Mesenchymal stem cell (in vitro differentiated cells and primary cell): Measurements from ENCODE around the gene ZMYND11.

Experiments
- DNase-seq: peaks from one replicate; pipeline ENCODE4 v3.0.0-alpha.2; 2013
- H2AFZ ChIP-seq: one replicate; pipeline ENCODE4 v1.6.1; 2013; ENCODE audit warnings: low read depth, mild to moderate bottlenecking, control low read depth, inconsistent platforms, low read length, moderate library complexity
- H2AK5ac ChIP-seq: 2 replicates; pipeline ENCODE4 v1.6.1; 2013; ENCODE audit warnings: low read length, moderate library complexity, mild to moderate bottlenecking, inconsistent platforms; ENCODE audit not compliant: severe bottlenecking
- H2BK120ac ChIP-seq: one replicate; pipeline ENCODE4 v1.6.1; 2013; ENCODE audit warnings: low read depth, mild to moderate bottlenecking, inconsistent platforms, low read length, moderate library complexity
- H2BK12ac ChIP-seq, 2 experiments: one replicate each; pipeline ENCODE4 v1.6.1; 2013; ENCODE audit warnings: inconsistent platforms in 2 of 2, low read length in 2 of 2, mild to moderate bottlenecking in 2 of 2, moderate library complexity in 2 of 2, control low read depth in 1 of 2
- H2BK15ac ChIP-seq: one replicate; pipeline ENCODE4 v1.6.1; 2013; ENCODE audit warnings: mild to moderate bottlenecking, low read depth, inconsistent platforms; ENCODE audit not compliant: poor library complexity, severe bottlenecking
- H2BK5ac ChIP-seq: 2 replicates; pipeline ENCODE4 v1.6.1; 2013; ENCODE audit warnings: low read depth, mild to moderate bottlenecking, low read length, control low read depth, inconsistent platforms; ENCODE audit not compliant: poor library complexity, severe bottlenecking
- H3K14ac ChIP-seq, 2 experiments: one replicate each; pipeline ENCODE4 v1.6.1; 2013; ENCODE audit warnings: inconsistent platforms in 2 of 2, low read length in 2 of 2, control low read depth in 1 of 2, mild to moderate bottlenecking in 1 of 2, moderate library complexity in 1 of 2
- H3K18ac ChIP-seq, 2 experiments: one replicate each; pipeline ENCODE4 v1.6.1; 2013; ENCODE audit warnings: inconsistent platforms in 2 of 2, low read length in 2 of 2, control low read depth in 1 of 2, low read depth in 1 of 2, mild to moderate bottlenecking in 1 of 2
- H3K23ac ChIP-seq, 2 experiments: one replicate each; pipeline ENCODE4 v1.6.1; 2013; ENCODE audit warnings: inconsistent platforms in 2 of 2, low read length in 2 of 2, mild to moderate bottlenecking in 2 of 2, moderate library complexity in 2 of 2, control low read depth in 1 of 2
- H3K27ac ChIP-seq: 2 replicates; pipeline ENCODE4 v1.5.1; 2013; ENCODE audit warnings: mild to moderate bottlenecking, moderate library complexity, low read length, control low read depth, inconsistent platforms; ENCODE audit not compliant: poor library complexity, severe bottlenecking
- H3K27me3 ChIP-seq, 2 experiments: 2 replicates each; pipeline versions ENCODE4 v1.6.1 to v1.7.0; 2013; ENCODE audit warnings: low read length in 2 of 2, mild to moderate bottlenecking in 2 of 2, moderate library complexity in 2 of 2, control low read depth in 1 of 2, inconsistent platforms in 1 of 2; ENCODE audit not compliant: control insufficient read depth in 1 of 2, insufficient read depth in 1 of 2
- H3K36me3 ChIP-seq, 2 experiments: 2 replicates each; pipeline versions ENCODE4 v1.6.1 to v1.7.0; 2013; ENCODE audit warnings: low read length in 2 of 2, control low read depth in 1 of 2, inconsistent platforms in 1 of 2, low read depth in 1 of 2, mild to moderate bottlenecking in 1 of 2; ENCODE audit not compliant: insufficient read depth in 2 of 2, control insufficient read depth in 1 of 2
- H3K4ac ChIP-seq, 2 experiments: one replicate each; pipeline ENCODE4 v1.6.1; 2013; ENCODE audit warnings: inconsistent platforms in 2 of 2, low read length in 2 of 2, mild to moderate bottlenecking in 2 of 2, moderate library complexity in 2 of 2, control low read depth in 1 of 2, low read depth in 1 of 2
- H3K4me1 ChIP-seq: 2 replicates; pipeline ENCODE4 v1.6.1; 2013; ENCODE audit warnings: low read depth, low read length, control low read depth; ENCODE audit not compliant: control insufficient read depth, insufficient read depth
- H3K4me2 ChIP-seq: 2 replicates; pipeline ENCODE4 v1.6.1; 2013; ENCODE audit warnings: low read length, mild to moderate bottlenecking, inconsistent platforms; ENCODE audit not compliant: poor library complexity, severe bottlenecking
- H3K4me3 ChIP-seq, 2 experiments: 2 replicates each; pipeline versions ENCODE4 v1.5.1 to v1.7.0; 2013; ENCODE audit warnings: low read length in 2 of 2, mild to moderate bottlenecking in 2 of 2, control low read depth in 1 of 2, low read depth in 1 of 2; ENCODE audit not compliant: insufficient read depth in 1 of 2
- H3K79me1 ChIP-seq: replicated peaks from 2 replicates; pipeline ENCODE4 v1.6.1; 2013; ENCODE audit warnings: mild to moderate bottlenecking, control low read depth, low read length, inconsistent platforms; ENCODE audit not compliant: poor library complexity, severe bottlenecking
- H3K9ac ChIP-seq: 2 replicates; pipeline ENCODE4 v1.7.0; 2013; ENCODE audit warnings: mild to moderate bottlenecking, low read length, moderate library complexity
- H3K9me3 ChIP-seq: 2 replicates; pipeline ENCODE4 v1.7.0; 2013; ENCODE audit warnings: mild to moderate bottlenecking, low read length; ENCODE audit not compliant: control insufficient read depth
- H4K8ac ChIP-seq: one replicate; pipeline ENCODE4 v1.6.1; 2013; ENCODE audit warnings: inconsistent platforms, mild to moderate bottlenecking, low read length, moderate library complexity
- H4K91ac ChIP-seq: one replicate; pipeline ENCODE4 v1.6.1; 2013; ENCODE audit warnings: mild to moderate bottlenecking, low read length, inconsistent platforms
- WGBS: methylation state at CpG from one replicate; pipeline ENCODE4 v1.1.7; 2013; ENCODE audit warnings: mixed read lengths; 5-methylcytosine and 5-hydroxymethylcytosine counted together

The ZMYND11 gene

GRCh38 chr10:244227-244626 is 109.0 kb downstream of the ZMYND11 start:
- no peak overlapping the region for H3K4ac ChIP-seq
- no peaks in the 10 kb centered on the region for H3K27me3 ChIP-seq
- H3K18ac ChIP-seq, result no peak overlapping the region
- H3K23ac ChIP-seq, result no peak overlapping the region
- H3K14ac ChIP-seq, result no peak overlapping the region
- WGBS, result 90% methylated on average over 7 of the region's 7 CpGs
- no peak overlapping the region for H3K4me3 ChIP-seq
- DNase-seq, result no peak
- H3K36me3 ChIP-seq, result peaks cover 24 to 84% of the 10 kb centered on the region in 2 experiments
- H3K4me2 ChIP-seq, result no peak overlapping the region
- H3K4me1 ChIP-seq, result no peaks in the 10 kb centered on the region
- H2BK120ac ChIP-seq, result no peak overlapping the region
- no peak overlapping the region for H3K27ac ChIP-seq
- H3K79me1 ChIP-seq, result peaks cover 8% of the 10 kb centered on the region
- no peak overlapping the region for H3K9ac ChIP-seq
- H2BK15ac ChIP-seq, result no peak overlapping the region
- no peak overlapping the region for H2BK5ac ChIP-seq
- no peak overlapping the region for H4K8ac ChIP-seq
- H2AFZ ChIP-seq, result no peak overlapping the region
- no peak overlapping the region for H2BK12ac ChIP-seq
- no peak overlapping the region for H4K91ac ChIP-seq
- H2AK5ac ChIP-seq, result no peak overlapping the region
- H3K9me3 ChIP-seq, result no peaks in the 10 kb centered on the region

GRCh38 chr10:246431-246830 is 111.2 kb downstream of the ZMYND11 start:
- Histone ChIP-seq H2BK120ac (no peak overlapping the region), H3K27ac (no peak overlapping the region), H3K9me3 (no peaks in the 10 kb centered on the region), H3K4me3 (no peak overlapping the region), H3K14ac (no peak overlapping the region), H3K4ac (no peak overlapping the region), H4K8ac (no peak overlapping the region), H3K4me1 (no peaks in the 10 kb centered on the region), H3K36me3 (peaks cover 27 to 91% of the 10 kb centered on the region in 2 experiments), H3K27me3 (no peaks in the 10 kb centered on the region), H2AFZ (no peak overlapping the region), H3K79me1 (peaks cover 13% of the 10 kb centered on the region), H2BK5ac (no peak overlapping the region), H3K9ac (no peak overlapping the region), H3K18ac (no peak overlapping the region), H3K4me2 (no peak overlapping the region), H2BK15ac (no peak overlapping the region), H3K23ac (no peak overlapping the region), H4K91ac (no peak overlapping the region), H2BK12ac (no peak overlapping the region), H2AK5ac (no peak overlapping the region)
- no peak for DNase-seq
- 91% methylated on average over 9 of the region's 9 CpGs for WGBS

- 96% methylated on average over 3 of the region's 4 CpGs for WGBS
- H2BK5ac ChIP-seq, result no peak overlapping the region
- H2AK5ac ChIP-seq, result no peak overlapping the region
- no peaks in the 10 kb centered on the region for H3K9me3 ChIP-seq
- H3K4me1 ChIP-seq, result no peaks in the 10 kb centered on the region
- H3K4me2 ChIP-seq, result no peak overlapping the region
- no peak overlapping the region for H2BK15ac ChIP-seq
- H3K14ac ChIP-seq, result no peak overlapping the region
- H3K18ac ChIP-seq, result no peak overlapping the region
- no peak overlapping the region for H3K9ac ChIP-seq
- no peak overlapping the region for H2BK120ac ChIP-seq
- no peak overlapping the region for H3K27ac ChIP-seq
- H2AFZ ChIP-seq, result no peak overlapping the region
- no peak overlapping the region for H3K4ac ChIP-seq
- H4K91ac ChIP-seq, result no peak overlapping the region
- DNase-seq, result no peak
- no peak overlapping the region for H2BK12ac ChIP-seq
- peaks cover 34 to 96% of the 10 kb centered on the region in 2 experiments for H3K36me3 ChIP-seq
- no peaks in the 10 kb centered on the region for H3K27me3 ChIP-seq
- H3K23ac ChIP-seq, result no peak overlapping the region
- H4K8ac ChIP-seq, result no peak overlapping the region
- H3K4me3 ChIP-seq, result no peak overlapping the region
- peaks cover 12% of the 10 kb centered on the region for H3K79me1 ChIP-seq
Measured at GRCh38 chr10:247480-247879, 112.2 kb downstream of the ZMYND11 start.

GRCh38 chr10:248307-248706 is 113.1 kb downstream of the ZMYND11 start:
- H4K8ac ChIP-seq, result no peak overlapping the region
- H3K27me3 ChIP-seq, result no peaks in the 10 kb centered on the region
- H3K9ac ChIP-seq, result no peak overlapping the region
- no peak overlapping the region for H2BK12ac ChIP-seq
- no peaks in the 10 kb centered on the region for H3K9me3 ChIP-seq
- no peak overlapping the region for H3K4me2 ChIP-seq
- no peak overlapping the region for H4K91ac ChIP-seq
- peaks cover 12% of the 10 kb centered on the region for H3K79me1 ChIP-seq
- DNase-seq, result peak; percentile 64
- peaks cover 34 to 96% of the 10 kb centered on the region in 2 experiments for H3K36me3 ChIP-seq
- H2BK5ac ChIP-seq, result no peak overlapping the region
- H3K4me1 ChIP-seq, result no peaks in the 10 kb centered on the region
- WGBS, result 87% methylated on average over 15 of the region's 15 CpGs
- no peak overlapping the region for H2BK120ac ChIP-seq
- no peak overlapping the region for H3K27ac ChIP-seq
- no peak overlapping the region for H2AFZ ChIP-seq
- no peak overlapping the region for H3K14ac ChIP-seq
- H3K18ac ChIP-seq, result no peak overlapping the region
- no peak overlapping the region for H3K4ac ChIP-seq
- H3K23ac ChIP-seq, result no peak overlapping the region
- no peak overlapping the region for H2BK15ac ChIP-seq
- H2AK5ac ChIP-seq, result no peak overlapping the region
- H3K4me3 ChIP-seq, result no peak overlapping the region
